ENCODE data around the gene SH3PXD2B.

Gene SH3PXD2B

GRCh38 chr5:172439785-172440477, 14.4 kb downstream of the SH3PXD2B start:
- in situ Hi-C loops (cut with MboI; ENCODE audit: low sequenced_read_pairs): no loop called here

DNA sequence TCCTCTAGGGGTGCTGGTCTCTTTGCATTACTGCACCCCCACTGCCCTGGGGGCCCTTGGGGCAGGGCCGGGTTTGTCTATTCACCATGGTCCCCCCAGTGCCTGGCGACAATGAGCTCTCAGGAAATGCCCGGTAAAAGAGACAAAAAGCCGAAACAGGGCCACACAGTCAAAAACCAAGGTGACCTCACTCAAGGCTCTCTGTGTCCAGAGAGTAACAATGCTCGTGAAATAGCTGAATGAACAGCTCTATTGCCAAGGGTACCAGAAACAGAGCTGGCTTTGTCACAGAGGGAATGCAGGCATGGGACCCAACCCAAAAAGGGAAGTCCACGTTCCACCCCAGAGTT, 16.0 kb downstream of the SH3PXD2B start:
- in situ Hi-C loops (cut with MboI; ENCODE audit: low sequenced_read_pairs): no loop called here

- in situ Hi-C loops (cut with MboI; ENCODE audit: low sequenced_read_pairs): no loop called here
Measured at GRCh38 chr5:172437445-172438318, 16.6 kb downstream of the SH3PXD2B start.

DNA sequence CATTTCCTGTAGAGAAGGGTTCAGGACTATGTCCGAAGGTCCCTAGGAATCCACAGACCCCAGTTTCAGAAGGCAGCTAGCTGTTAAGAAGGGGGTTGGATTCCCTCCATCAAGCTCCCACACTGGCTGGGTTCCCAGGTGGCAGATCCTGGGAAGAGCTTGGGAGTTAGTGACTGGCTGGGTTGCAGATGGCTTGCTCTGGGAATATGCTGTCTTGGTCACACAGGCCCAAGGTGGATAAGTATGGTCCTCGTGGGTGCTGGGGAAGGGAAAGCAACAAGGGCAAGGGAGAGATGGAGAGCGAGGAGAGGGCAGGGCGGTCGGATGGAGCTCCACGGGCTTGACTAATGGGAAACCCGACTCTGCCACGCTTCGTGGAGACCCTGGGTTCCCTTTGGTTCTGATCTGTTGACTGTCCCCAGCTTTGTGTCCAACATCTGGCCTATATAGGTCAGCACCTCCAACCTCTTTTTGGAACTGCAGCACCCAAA, 17.4 kb downstream of the SH3PXD2B start:
- in situ Hi-C loops (cut with MboI; ENCODE audit: low sequenced_read_pairs): no loop called here

- in situ Hi-C loops (cut with MboI; ENCODE audit: low sequenced_read_pairs): no loop called here
Measured at GRCh38 chr5:172436078-172436878, 18.0 kb downstream of the SH3PXD2B start.

- in situ Hi-C loops (cut with MboI; ENCODE audit: low sequenced_read_pairs): no loop called here
Measured at GRCh38 chr5:172435362-172436077, 18.8 kb downstream of the SH3PXD2B start.

- in situ Hi-C loops (cut with MboI; ENCODE audit: low sequenced_read_pairs): no loop called here
Measured at GRCh38 chr5:172434251-172434650, 20.1 kb downstream of the SH3PXD2B start.

GRCh38 chr5:172433513-172433912, 20.8 kb downstream of the SH3PXD2B start:
- in situ Hi-C loops (cut with MboI; ENCODE audit: low sequenced_read_pairs): no loop called here

DNA sequence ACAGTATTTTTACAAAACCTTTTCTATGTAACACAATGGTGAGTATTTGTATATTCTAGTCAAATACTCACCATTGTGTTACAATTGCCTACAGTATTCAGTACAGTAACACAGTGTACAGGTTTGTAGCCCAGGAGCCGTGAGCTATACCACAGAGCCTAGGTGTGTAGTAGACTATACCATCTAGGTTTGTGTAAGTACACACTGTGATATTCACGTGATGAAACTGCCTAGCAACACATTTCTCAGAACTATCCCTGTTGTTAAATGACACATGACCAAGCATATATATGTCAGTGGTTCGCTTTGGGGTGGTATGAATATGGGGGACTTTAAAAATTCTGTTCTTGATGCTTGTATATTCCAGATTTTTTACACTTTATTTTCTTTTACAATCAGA, 21.3 kb downstream of the SH3PXD2B start:
- in situ Hi-C loops (cut with MboI; ENCODE audit: low sequenced_read_pairs): no loop called here

GRCh38 chr5:172430354-172430753, 24.0 kb downstream of the SH3PXD2B start:
- in situ Hi-C loops (cut with MboI; ENCODE audit: low sequenced_read_pairs): no loop called here

GRCh38 chr5:172429201-172429940, 25.0 kb downstream of the SH3PXD2B start:
- in situ Hi-C loops (cut with MboI; ENCODE audit: low sequenced_read_pairs): no loop called here

GRCh38 chr5:172428224-172429166, 25.8 kb downstream of the SH3PXD2B start:
- in situ Hi-C loops (cut with MboI; ENCODE audit: low sequenced_read_pairs): no loop called here

DNA sequence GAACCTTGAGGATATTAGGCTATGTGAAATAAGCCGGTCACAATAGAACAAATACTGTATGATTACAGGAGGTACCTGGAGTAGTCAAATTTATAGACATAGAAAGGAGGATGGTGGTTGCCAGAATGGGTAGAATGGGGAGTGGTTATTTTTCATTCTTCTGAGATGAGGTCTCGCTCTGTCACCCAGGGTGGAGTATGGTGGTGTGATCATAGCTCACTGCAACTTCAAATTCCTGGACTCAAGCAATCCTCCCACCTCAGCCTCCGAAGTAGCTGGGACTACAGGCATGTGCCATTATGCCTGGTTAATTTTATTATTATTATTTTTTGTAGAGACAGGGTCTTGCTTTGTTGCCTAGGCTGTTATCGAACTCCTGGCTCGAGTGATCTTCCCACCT, 27.1 kb downstream of the SH3PXD2B start:
- in situ Hi-C loops (cut with MboI; ENCODE audit: low sequenced_read_pairs): no loop called here

DNA sequence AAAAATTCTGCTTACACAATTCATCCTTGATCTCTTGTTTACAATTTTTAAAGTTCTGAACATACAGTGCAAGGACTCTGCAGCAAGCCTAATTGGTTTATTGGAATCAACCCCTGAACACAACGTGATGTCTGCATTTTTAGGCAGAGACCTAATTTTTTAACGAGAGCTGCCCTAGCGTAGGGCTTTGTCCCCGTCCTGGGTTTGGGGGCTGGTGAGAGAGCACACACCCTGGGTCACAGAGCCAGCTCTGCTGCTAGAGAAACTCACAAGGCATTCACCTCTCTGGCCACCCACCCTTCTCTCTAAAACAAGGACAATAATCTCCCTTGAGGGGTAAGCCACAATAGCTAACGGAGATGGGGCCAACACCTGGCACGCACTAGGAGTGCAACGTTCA, 28.2 kb downstream of the SH3PXD2B start:
- in situ Hi-C loops (cut with MboI; ENCODE audit: low sequenced_read_pairs): no loop called here

GRCh38 chr5:172425402-172425801, 28.9 kb downstream of the SH3PXD2B start:
- in situ Hi-C loops (cut with MboI; ENCODE audit: low sequenced_read_pairs): no loop called here

DNA sequence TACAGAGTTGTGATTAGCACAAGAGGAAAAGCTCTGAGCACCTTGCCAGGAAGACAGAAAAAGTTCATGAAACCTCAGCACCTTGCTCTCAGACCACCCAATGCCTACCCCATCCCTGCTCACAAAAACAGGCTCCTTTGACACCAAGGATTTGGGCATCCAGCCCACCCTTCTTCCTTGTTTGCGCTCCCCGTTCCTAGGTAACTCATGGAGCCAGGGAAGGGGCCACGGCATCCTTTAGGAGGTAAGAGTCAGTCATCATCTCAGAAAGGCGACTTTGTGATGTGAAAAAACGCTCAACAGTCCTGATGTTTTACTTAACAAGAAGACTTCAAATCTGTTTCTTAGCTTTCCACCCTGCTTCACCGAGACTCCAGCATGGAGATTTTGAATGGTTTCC, 29.5 kb downstream of the SH3PXD2B start:
- in situ Hi-C loops (cut with MboI; ENCODE audit: low sequenced_read_pairs): no loop called here

GRCh38 chr5:172424111-172424490, 30.2 kb downstream of the SH3PXD2B start:
- in situ Hi-C loops (cut with MboI; ENCODE audit: low sequenced_read_pairs): no loop called here

DNA sequence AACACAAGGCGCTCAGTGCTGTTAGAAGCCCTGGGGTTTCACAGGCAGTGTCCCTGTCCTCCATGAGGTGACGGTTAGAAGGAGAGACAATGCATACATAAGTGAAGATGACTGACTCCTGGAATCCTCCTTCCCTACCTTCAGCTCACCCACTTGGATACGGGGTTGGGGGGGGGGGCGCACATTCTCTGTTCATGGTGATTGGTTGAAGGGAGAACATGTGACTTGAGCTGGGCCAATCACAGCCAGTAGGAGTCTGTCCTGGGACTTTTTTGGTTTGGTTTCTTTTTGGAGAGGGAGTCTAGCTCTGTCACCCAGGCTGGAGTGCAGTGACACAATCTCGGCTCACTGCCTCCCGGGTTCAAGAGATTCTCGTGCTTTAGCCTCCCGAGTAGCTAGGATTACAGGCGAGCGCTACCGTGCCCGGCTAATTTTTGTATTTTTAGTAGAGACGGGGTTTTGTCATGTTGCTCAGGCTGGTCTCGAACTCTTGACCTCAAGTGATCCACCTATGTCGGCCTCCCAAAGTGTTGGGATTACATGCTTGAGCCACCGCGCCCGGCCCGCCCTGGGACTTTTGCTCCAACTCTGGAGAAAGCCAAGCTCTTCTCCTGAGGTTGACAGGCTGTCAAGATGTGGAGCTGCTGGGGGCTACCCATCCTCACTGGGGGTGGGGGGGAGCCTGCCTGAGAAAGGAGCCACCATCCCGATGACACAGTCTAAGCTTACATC, 30.8 kb downstream of the SH3PXD2B start:
- in situ Hi-C loops (cut with MboI; ENCODE audit: low sequenced_read_pairs): no loop called here

Data from HL-60/S4 treated with phorbol 12-myristate 13-acetate at 8.2 ng/mL for 4 days and 3 days (cell line).